Spinal cord (tissue), 10 donors: Measurements from ENCODE around the gene CELF4. TPM values are rescaled to one million over a fixed set of nuclear protein-coding genes. Genes with fewer than 3 reads are reported as not detected.
A peak's percentile ranks its signal among the peaks of the same experiment; 100 is the strongest.

ENCODE experiments used
- DNase-seq, 6 donors: peaks; one replicate each; pipeline versions ENCODE4 v3.0.0 to v3.0.0-alpha.2; 2013 to 2015; ENCODE audit warnings: low spot score in 6 of 6, low read depth in 4 of 6
- H3K27ac ChIP-seq: one replicate; pipeline ENCODE4 v1.5.1; 2013; ENCODE audit warnings: low read depth, low read length, control low read depth
- H3K27me3 ChIP-seq: one replicate; pipeline ENCODE4 v1.6.1; 2013; ENCODE audit warnings: low read length; ENCODE audit not compliant: control insufficient read depth, insufficient read depth
- H3K36me3 ChIP-seq: one replicate; pipeline ENCODE4 v1.6.1; 2013; ENCODE audit warnings: low read length; ENCODE audit not compliant: control insufficient read depth, insufficient read depth
- H3K4me1 ChIP-seq: one replicate; pipeline ENCODE4 v1.6.1; 2013; ENCODE audit warnings: low read length; ENCODE audit not compliant: control insufficient read depth, insufficient read depth
- H3K4me3 ChIP-seq: one replicate; pipeline ENCODE4 v1.5.1; 2013; ENCODE audit warnings: low read depth, low read length, control low read depth
- H3K9me3 ChIP-seq: one replicate; pipeline ENCODE4 v1.6.1; 2013; ENCODE audit warnings: low read length; ENCODE audit not compliant: control insufficient read depth, insufficient read depth
- WGBS: methylation state at CpG from one replicate; pipeline ENCODE4 v1.1.5; 2013; ENCODE audit warnings: missing lambda C conversion rate; ENCODE audit not compliant: insufficient coverage; 5-methylcytosine and 5-hydroxymethylcytosine counted together
- polyA plus RNA-seq, 2 donors: library from polyadenylated mRNA; unstranded; fragments of 120-200 nt; gene quantifications; one replicate each; pipeline ENCODE4 v1.2.1, GENCODE V29; 2013; ENCODE audit not compliant: insufficient read length in 2 of 2
- total RNA-seq, 2 donors: library from RNA; depleted of rRNA in 1 of 2; stranded (reverse); fragments of 120-200 nt in 1 of 2; fragments of >200 nt in 1 of 2; gene quantifications; one replicate each; pipeline versions ENCODE4 v1.2.3 to v1.2.4, GENCODE V29; 2013 to 2014
- donor health status: healthy.

The CELF4 gene
- total and polyA plus RNA-seq, 4 donors, result 26.6 to 139 (median 89.9) TPM

- Histone ChIP-seq H3K4me1 (peaks cover 33% of the 10 kb centered on the region), H3K27ac (no peak overlapping the region), H3K9me3 (no peaks in the 10 kb centered on the region), H3K27me3 (no peaks in the 10 kb centered on the region), H3K36me3 (peaks cover 3% of the 10 kb centered on the region), H3K4me3 (no peak overlapping the region)
- 71% methylated on average over 4 of the region's 5 CpGs for WGBS
- no peak for DNase-seq
These were observed 20.9 kb downstream of the CELF4 start for GRCh38 chr18:37544713-37545112.

- peaks cover 3% of the 10 kb centered on the region for H3K36me3 ChIP-seq
- no peaks in the 10 kb centered on the region for H3K9me3 ChIP-seq
- no peak for DNase-seq
- 36% methylated on average over 7 of the region's 10 CpGs for WGBS
- H3K4me1 ChIP-seq, result peaks cover 34% of the 10 kb centered on the region
- H3K27me3 ChIP-seq, result no peaks in the 10 kb centered on the region
- H3K4me3 ChIP-seq, result no peak overlapping the region
- H3K27ac ChIP-seq, result no peak overlapping the region
These were observed 21.4 kb downstream of the CELF4 start for GRCh38 chr18:37544217-37544616.

- no peak for DNase-seq
- no peaks in the 10 kb centered on the region for H3K9me3 ChIP-seq
- WGBS, result no CpG with 5 or more reads among the region's 4 CpGs
- peaks cover 6% of the 10 kb centered on the region for H3K27me3 ChIP-seq
- peaks cover 34% of the 10 kb centered on the region for H3K4me1 ChIP-seq
- no peak overlapping the region for H3K4me3 ChIP-seq
- peaks cover 3% of the 10 kb centered on the region for H3K36me3 ChIP-seq
- no peak overlapping the region for H3K27ac ChIP-seq
These were observed 22.3 kb downstream of the CELF4 start for GRCh38 chr18:37543321-37543720.

- H3K27me3 ChIP-seq, result peaks cover 14% of the 10 kb centered on the region
- peaks cover 12% of the 10 kb centered on the region for H3K36me3 ChIP-seq
- 81% methylated on average over 7 of the region's 7 CpGs for WGBS
- H3K9me3 ChIP-seq, result no peaks in the 10 kb centered on the region
- peaks cover 44% of the 10 kb centered on the region for H3K4me1 ChIP-seq
- DNase-seq, result no peak
- H3K27ac ChIP-seq, result no peak overlapping the region
- no peak overlapping the region for H3K4me3 ChIP-seq
These were observed 24.1 kb downstream of the CELF4 start for GRCh38 chr18:37541517-37541916.

- peaks cover 14% of the 10 kb centered on the region for H3K27me3 ChIP-seq
- H3K9me3 ChIP-seq, result no peaks in the 10 kb centered on the region
- H3K4me3 ChIP-seq, result no peak overlapping the region
- H3K27ac ChIP-seq, result no peak overlapping the region
- DNase-seq, result no peak
- WGBS, result 58% methylated on average over 9 of the region's 9 CpGs
- peaks cover 45% of the 10 kb centered on the region for H3K4me1 ChIP-seq
- peaks cover 15% of the 10 kb centered on the region for H3K36me3 ChIP-seq
These were observed 25.0 kb downstream of the CELF4 start for GRCh38 chr18:37540424-37541138.

- H3K4me3 ChIP-seq, result no peak overlapping the region
These were observed 26.4 kb downstream of the CELF4 start for GRCh38 chr18:37539236-37539635.

GRCh38 chr18:37538526-37539205 lies 26.9 kb downstream of the CELF4 start:
- peak in 1 of 6 donors; percentile 49 for DNase-seq
- Histone ChIP-seq H3K4me3 (no peak overlapping the region), H3K36me3 (peaks cover 15% of the 10 kb centered on the region), H3K4me1 (peaks cover 44% of the 10 kb centered on the region), H3K27me3 (peaks cover 14% of the 10 kb centered on the region), H3K27ac (no peak overlapping the region), H3K9me3 (no peaks in the 10 kb centered on the region)
- WGBS, result 22% methylated on average over 13 of the region's 17 CpGs

More at GRCh38 chr18:37539236-37539635, 26.4 kb downstream of the CELF4 start:
- H3K27ac ChIP-seq, result no peak overlapping the region
- DNase-seq, result no peak
- no peaks in the 10 kb centered on the region for H3K9me3 ChIP-seq
- H3K36me3 ChIP-seq, result peaks cover 15% of the 10 kb centered on the region
- peaks cover 14% of the 10 kb centered on the region for H3K27me3 ChIP-seq
- H3K4me1 ChIP-seq, result peaks cover 44% of the 10 kb centered on the region
- 86% methylated on average over 4 of the region's 4 CpGs for WGBS

- peaks cover 14% of the 10 kb centered on the region for H3K27me3 ChIP-seq
- DNase-seq, result peak in 5 of 6 donors; percentile 38 to 87 (median 42)
- peaks cover 44% of the 10 kb centered on the region for H3K4me1 ChIP-seq
- no peak overlapping the region for H3K27ac ChIP-seq
- WGBS, result 14% methylated on average over 23 of the region's 23 CpGs
- no peak overlapping the region for H3K4me3 ChIP-seq
- H3K9me3 ChIP-seq, result no peaks in the 10 kb centered on the region
- H3K36me3 ChIP-seq, result peaks cover 12% of the 10 kb centered on the region
These were observed 27.6 kb downstream of the CELF4 start for GRCh38 chr18:37537868-37538525.

- DNase-seq, result no peak
- H3K36me3 ChIP-seq, result peaks cover 12% of the 10 kb centered on the region
- no peak overlapping the region for H3K4me3 ChIP-seq
- H3K27me3 ChIP-seq, result peaks cover 14% of the 10 kb centered on the region
- no peak overlapping the region for H3K27ac ChIP-seq
- peaks cover 47% of the 10 kb centered on the region for H3K4me1 ChIP-seq
- 87% methylated on average over 8 of the region's 9 CpGs for WGBS
- no peaks in the 10 kb centered on the region for H3K9me3 ChIP-seq
These were observed 28.9 kb downstream of the CELF4 start for GRCh38 chr18:37536656-37537055.
